Inflammatory macrophage treated with lipopolysaccharide for 1 hour (primary cell): ENCODE data around the gene ANK2.

ENCODE experiments used
- DNase-seq, 2 donors: peaks; one replicate each; pipeline ENCODE4 v3.0.0-alpha.2; 2020 to 2022

The ANK2 gene

GRCh38 chr4:113356453-113356852, 307.0 kb downstream of the ANK2 start:
- DNase-seq = no peak

GRCh38 chr4:113358784-113359183, 309.3 kb downstream of the ANK2 start:
- no peak for DNase-seq

GRCh38 chr4:113365377-113365776, 315.9 kb downstream of the ANK2 start:
- no peak for DNase-seq

- DNase-seq = no peak
Measured at GRCh38 chr4:113368056-113368455, 318.6 kb downstream of the ANK2 start.

- DNase-seq = no peak
Measured at GRCh38 chr4:113371111-113371510, 321.7 kb downstream of the ANK2 start.

GRCh38 chr4:113375964-113376666, 326.7 kb downstream of the ANK2 start:
- DNase-seq = no peak

GRCh38 chr4:113378836-113379235, 329.4 kb downstream of the ANK2 start:
- DNase-seq = no peak

GRCh38 chr4:113382704-113383103, 333.3 kb downstream of the ANK2 start:
- DNase-seq = no peak

- no peak for DNase-seq
Measured at GRCh38 chr4:113383111-113383785, 333.8 kb downstream of the ANK2 start.

- DNase-seq = no peak
Measured at GRCh38 chr4:113384600-113384999, 335.1 kb downstream of the ANK2 start.

- no peak for DNase-seq
Measured at GRCh38 chr4:113385281-113385899, 335.9 kb downstream of the ANK2 start.

GRCh38 chr4:113389160-113389559, 339.7 kb downstream of the ANK2 start:
- DNase-seq = no peak

GRCh38 chr4:113390850-113391249, 341.4 kb downstream of the ANK2 start:
- DNase-seq = no peak

GRCh38 chr4:113394108-113394729, 344.8 kb downstream of the ANK2 start:
- DNase-seq = no peak

GRCh38 chr4:113394730-113395530, 345.5 kb downstream of the ANK2 start:
- peak; percentile 61 to 96 for DNase-seq

GRCh38 chr4:113397114-113397701, 347.8 kb downstream of the ANK2 start:
- DNase-seq = no peak

- no peak for DNase-seq
Measured at GRCh38 chr4:113398441-113399143, 349.1 kb downstream of the ANK2 start.

GRCh38 chr4:113404167-113404571, 354.7 kb downstream of the ANK2 start:
- DNase-seq = no peak

- DNase-seq = no peak
Measured at GRCh38 chr4:113404841-113405240, 355.4 kb downstream of the ANK2 start.

GRCh38 chr4:113405874-113406722, 356.6 kb downstream of the ANK2 start:
- no peak for DNase-seq

- no peak for DNase-seq
Measured at GRCh38 chr4:113406723-113407016, 357.2 kb downstream of the ANK2 start.
